Activated CD8-positive, alpha-beta memory T cell treated with anti-CD3 and anti-CD28 coated beads for 36 hours (primary cell): ENCODE data around the gene VARS1. TPM values are rescaled to one million over a fixed set of nuclear protein-coding genes. Genes with fewer than 3 reads are reported as not detected.

ENCODE experiments used
- CTCF ChIA-PET: fragments of 350-600 bp; sonication (Branson Sonifier 250); formaldehyde crosslinking; loops from one replicate; lab custom pipeline; 2021; ENCODE audit warnings: antibody characterized with exemption; lab: Charles Lee
- POLR2A ChIA-PET: fragments of 350-600 bp; sonication (Branson Sonifier 250); formaldehyde crosslinking; loops from one replicate; lab custom pipeline; 2021; ENCODE audit warnings: antibody characterized with exemption; lab: Charles Lee
- total RNA-seq, 2 experiments: library from RNA; stranded (reverse); gene quantifications; one replicate each; pipeline ENCODE4 v1.2.3, GENCODE V29; 2021

The VARS1 gene
- total RNA-seq, 2 experiments from 2014 or later, result 190 to 191 TPM

DNA sequence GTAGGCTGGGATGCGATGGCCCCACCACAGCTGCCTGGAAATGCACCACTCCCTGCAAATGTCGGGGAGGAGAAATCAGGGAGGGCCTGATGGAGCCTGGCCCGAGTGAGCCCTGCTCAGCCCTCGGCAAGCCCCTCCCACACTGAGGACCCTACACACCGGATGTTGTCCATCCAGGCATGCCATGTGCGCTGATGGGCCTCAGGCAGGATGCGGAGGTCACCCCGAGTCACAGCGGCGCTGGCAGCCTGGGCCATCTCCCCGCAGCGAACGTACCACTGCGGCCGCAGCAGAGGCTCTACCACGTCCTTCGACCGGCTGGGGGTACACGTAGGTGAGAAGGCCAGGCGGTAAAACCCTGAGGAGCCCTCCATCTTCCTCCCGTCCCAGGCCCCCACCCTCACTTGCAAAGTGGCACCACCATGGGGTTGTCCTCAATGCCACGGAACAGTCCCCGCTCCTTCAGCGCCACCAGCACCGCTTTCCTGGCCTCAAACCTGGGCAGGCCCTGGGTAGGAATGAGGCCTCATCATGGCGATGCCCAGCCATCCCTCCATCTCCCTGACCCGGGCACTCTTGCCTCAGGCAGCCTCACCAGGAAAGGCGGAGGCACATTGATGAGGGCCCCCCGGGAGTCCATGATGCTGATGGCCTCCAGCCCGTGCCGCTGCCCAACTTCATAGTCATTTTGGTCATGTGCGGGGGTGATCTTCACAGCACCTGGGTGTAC is 13.3 kb downstream of the VARS1 start:
- ChIA-PET CTCF (interaction anchor here (1.0 kb wide), 1 partner anchor 9 kb away, joined by 4 read pairs; no protein-coding TSS in a partner anchor), POLR2A (no interaction called here)

DNA sequence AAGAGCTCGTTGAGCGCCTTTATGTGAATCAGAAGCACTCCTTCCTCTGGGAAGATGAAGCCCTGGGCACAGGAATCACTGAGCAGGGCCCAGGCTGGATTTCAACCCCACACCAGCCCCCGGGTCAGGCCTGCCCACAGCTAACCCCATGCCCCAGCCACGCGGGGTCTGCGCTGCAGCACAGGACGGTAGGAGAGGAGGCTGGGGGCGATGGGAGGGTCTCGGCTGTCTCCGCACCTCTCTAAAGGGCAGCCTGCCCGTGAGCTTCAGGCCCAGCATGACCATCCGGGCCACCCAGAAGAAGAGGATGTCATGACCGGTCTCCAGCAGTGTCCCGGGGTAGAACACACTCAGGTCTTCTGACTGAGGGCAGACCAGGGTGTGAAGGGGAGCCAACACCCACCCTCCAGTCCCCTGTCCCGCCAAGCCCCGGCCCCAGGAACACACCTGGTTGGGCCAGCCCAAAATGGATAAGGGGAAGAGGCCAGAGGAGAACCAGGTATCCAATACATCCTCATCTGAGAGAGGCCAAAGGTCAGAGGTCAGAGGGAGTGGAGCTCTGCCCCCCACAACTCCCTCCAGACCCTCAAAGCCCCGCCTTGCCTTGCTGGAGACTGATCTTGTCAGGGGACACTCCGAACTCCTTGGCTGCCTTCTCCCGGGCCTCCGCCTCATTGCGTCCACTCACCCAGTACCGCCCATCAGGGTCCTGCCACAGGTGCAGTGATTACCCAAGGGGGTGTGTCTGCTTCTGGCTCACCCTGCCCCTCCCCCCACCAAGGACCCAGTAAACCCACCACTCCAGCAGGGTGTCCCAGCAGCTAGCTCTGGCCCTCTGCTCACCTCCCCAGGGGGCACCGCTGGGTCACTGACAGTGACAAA is 14.1 kb downstream of the VARS1 start:
- CTCF ChIA-PET, result interaction anchor here (1.0 kb wide), 3 partner anchors 10 to 79 kb away, joined by 3 to 4 read pairs (median 4); partner anchors contain the start of gene ABHD16A

DNA sequence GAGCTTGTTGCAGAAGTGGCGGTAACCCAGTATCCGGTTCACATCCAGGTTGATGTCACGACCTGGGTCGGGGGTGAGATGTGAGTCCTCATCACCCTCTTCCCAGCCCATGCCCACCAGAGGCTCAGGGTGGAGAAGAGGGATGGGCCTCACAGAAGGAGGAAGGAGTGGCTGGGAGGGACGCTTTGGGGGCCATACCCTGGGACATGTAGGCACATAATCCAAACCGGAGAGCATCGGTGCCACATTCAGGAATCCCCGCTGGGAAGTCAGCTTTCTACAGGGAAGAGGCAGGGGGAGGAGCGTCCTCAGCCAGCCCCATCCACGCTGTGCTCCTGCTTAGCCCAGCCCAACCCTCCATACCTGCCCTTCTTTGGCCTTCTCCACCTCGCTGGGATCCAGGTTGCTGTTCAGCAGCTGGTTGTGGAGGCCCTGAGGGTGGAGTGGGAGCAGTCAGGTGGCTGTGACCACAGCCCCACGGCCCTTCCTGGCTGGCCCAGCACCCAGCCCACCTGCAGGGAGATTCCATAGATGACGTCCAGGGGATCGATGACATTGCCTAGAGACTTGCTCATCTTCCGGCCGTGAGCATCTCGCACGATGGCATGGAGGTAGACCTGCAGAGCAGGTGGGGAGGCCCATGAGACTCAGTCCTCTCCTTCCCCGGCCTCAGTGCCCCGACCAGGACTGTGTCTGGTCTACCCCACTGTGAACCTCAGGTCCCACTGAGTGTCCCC is 14.9 kb downstream of the VARS1 start:
- CTCF ChIA-PET, result interaction anchor here (1.0 kb wide), 3 partner anchors 11 to 78 kb away, joined by 3 to 4 read pairs (median 4); partner anchors contain the start of gene ABHD16A
- POLR2A ChIA-PET, result interaction anchor here (0.5 kb wide), 1 partner anchor 49 kb away, joined by 4 read pairs; no protein-coding TSS in a partner anchor

More for the DNA sequence above, 14.1 kb downstream of the VARS1 start:
- POLR2A ChIA-PET, result interaction anchor here (0.5 kb wide), 1 partner anchor 48 kb away, joined by 4 read pairs; no protein-coding TSS in a partner anchor

DNA sequence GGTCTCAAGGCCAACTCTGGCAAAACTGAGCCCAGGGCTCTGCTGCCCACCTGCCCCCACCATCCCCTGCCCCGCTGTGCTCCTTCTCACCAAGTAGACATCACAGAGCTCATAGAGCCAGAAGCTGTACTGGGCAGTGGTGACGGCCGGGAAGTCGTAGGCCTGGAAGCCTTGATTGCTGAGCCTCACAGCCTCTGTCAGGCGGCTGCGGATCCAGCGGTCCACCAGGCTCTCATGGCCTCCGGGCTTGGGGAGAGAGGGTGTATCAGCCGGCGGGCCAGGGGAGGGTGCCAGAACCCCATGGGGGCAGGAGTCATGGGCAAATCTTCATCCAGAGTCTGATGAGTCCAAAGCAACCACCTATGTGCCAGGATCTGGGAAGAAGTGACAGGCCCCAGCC is 15.6 kb downstream of the VARS1 start:
- POLR2A ChIA-PET, result no interaction called here

DNA sequence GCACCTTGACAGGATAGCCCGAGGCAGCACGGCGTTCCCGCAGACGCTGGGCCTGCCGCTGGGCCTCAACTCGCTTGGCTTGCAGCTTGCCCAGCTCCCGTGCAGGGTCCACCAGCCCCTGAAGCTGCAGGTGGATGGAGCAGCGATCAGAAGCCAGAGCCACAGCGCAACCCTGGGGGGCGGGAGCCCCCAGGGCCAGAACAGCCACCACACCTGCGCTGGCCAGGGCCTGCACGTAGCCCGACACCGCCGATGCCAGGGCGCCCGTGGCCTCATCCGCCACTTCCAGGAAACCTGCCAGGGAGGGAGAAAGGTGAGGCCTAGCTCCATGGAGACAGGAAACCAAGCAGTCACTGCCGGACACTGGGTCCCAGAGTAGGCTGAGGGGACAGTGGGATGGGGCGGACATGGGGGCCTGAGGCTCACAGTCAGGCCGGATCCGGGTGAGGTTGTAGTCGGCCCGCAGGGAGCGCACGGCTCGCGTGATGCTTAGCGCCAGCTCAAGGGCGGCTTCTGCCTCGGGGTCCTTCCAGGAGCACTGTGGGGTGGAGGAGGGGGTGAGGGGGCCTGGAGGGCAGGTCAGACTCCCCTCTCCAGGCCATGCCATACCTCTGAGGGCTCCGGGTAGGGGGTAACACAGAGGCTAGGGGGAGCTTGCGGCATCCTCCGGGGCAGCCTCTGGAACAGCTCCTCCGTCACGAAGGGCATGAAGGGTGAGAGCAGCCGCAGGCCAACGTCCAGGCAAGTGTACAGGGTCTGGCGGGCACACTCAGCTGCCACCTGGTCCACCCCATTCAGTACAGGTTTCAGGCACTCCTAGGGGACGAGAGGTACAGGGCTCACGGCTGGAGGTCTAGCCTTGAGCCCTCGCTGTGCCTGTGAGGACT is 16.3 kb downstream of the VARS1 start:
- CTCF ChIA-PET, result no interaction called here
- POLR2A ChIA-PET, result interaction anchor here (0.6 kb wide), 1 partner anchor 10 kb away, joined by 3 read pairs; no protein-coding TSS in a partner anchor

More for the DNA sequence above, 15.6 kb downstream of the VARS1 start:
- CTCF ChIA-PET, result interaction anchor here (1.0 kb wide), 1 partner anchor 77 kb away, joined by 3 read pairs; the partner anchor contains the start of gene ABHD16A

DNA sequence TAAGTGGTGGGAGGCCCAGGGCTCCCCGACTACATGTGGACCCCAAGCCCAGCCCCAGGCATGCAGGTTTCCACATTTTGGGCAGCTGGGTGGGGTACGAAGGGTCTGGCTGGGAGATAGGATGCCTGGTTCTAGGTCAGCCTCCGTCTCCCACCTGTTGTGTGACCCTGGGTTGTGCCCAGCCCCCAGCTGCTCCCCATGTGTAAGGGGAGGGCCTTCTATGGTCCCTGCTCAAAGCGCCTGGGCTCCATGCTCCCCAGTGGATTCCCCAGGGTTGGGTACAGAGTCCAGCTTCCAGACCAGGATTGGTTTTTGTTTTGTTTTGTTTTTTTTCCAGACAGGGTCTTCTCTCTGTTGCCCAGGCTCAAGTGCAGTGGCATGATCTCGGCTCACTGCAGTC is 17.4 kb downstream of the VARS1 start:
- ChIA-PET POLR2A (no interaction called here), CTCF (interaction anchor here (1.6 kb wide), 1 partner anchor 13 kb away, joined by 6 read pairs; no protein-coding TSS in a partner anchor)

DNA sequence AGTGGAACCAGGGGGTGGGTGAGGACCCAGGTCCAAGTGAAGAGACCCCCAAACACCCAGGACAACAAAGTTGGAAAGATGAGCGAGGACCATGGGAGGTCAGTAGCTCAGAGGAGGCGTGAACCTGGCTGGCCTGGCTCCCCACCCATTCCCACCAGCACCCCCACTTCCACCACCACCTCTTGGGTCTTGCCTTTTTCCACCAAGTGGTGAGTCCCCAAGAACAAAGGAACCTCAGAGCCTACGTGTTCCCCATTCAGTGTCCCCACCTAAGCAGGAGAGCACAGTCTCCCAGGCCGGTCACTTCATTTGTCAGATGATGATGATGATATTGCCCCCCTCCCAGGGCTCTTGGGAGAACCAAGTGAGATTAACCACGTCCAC is 17.9 kb downstream of the VARS1 start:
- POLR2A ChIA-PET, result interaction anchor here (0.9 to 1.0 kb wide), 2 partner anchors 12 to 29 kb away, joined by 3 to 4 read pairs; partner anchors contain the start of gene LSM2

DNA sequence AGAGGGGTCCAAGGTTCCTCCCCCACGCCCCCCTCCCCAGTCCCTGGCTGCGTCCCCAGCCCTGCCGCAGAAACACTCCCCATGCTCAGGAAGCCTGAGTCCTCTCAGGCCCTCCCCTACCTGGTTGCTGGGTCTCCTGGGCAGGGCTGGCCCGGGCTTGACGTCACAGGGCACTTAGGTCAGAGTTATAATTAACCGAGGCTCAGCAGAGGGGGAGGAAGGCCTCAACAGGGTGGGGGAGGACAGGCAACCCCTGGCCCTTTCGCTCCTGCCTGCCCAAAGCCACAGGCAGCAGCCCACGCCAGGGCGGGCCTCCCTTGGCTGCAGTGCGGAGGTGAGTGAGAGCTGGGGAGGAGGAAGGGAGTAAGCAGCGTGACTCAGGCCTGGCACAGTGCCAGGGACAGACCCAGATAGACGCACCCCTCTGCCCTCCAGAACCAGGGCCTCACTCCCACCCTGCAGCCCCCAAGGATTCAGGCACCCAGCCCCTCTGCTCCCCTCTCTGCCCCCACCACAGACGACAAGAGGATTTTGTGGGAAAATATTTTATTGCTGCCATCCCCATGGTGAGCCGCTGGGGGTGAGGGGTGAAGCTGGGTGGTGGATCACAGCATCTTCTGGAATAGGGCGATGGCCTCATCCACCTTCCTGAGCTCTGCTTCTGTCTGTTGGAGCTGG is 18.4 kb downstream of the VARS1 start, which contains the start of gene VWA7:
Gene VWA7 (minus strand): TSS at position 340 of the 678 bp plus-strand sequence. CDS start 549 bp downstream, outside the sequence.
- POLR2A ChIA-PET, result interaction anchor here (0.6 to 1.0 kb wide), 3 partner anchors 13 to 273 kb away, joined by 3 to 5 read pairs (median 4); partner anchors contain the start of gene LSM2

More for the DNA sequence above, 17.9 kb downstream of the VARS1 start:
- CTCF ChIA-PET, result interaction anchor here (1.2 to 1.6 kb wide), 2 partner anchors 13 to 55 kb away, joined by 3 to 6 read pairs; no protein-coding TSS in a partner anchor

DNA sequence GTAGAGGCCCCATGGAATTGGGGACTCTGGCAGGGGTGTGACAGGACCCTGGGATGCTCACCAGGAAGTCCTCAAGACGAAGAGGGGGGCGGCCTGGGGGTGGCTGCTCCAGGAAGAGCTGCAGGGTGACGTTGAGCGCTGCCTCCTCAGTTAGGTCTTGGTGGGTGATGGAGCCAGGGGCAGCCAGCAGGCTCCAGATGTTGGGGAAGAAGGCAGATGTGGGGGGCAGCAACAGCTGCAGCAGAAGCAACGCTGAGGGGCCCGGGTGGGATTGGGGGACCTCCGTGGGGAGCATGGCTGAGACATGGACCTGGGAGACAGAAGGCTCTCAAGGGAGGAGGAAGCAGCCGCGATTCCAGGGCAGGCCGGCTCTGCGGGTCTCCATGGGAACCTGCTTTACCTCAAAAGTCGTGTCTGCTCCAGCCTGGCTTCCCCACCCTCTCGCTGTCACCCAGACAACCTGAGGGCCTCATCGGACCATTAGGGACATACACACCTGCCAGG is 19.0 kb downstream of the VARS1 start:
- CTCF ChIA-PET, result interaction anchor here (1.2 kb wide), 1 partner anchor 56 kb away, joined by 3 read pairs; no protein-coding TSS in a partner anchor
- POLR2A ChIA-PET, result interaction anchor here (0.6 kb wide), 1 partner anchor 273 kb away, joined by 5 read pairs; no protein-coding TSS in a partner anchor

More for the DNA sequence above, 18.4 kb downstream of the VARS1 start, which contains the start of gene VWA7:
- CTCF ChIA-PET, result interaction anchor here (1.2 to 1.6 kb wide), 2 partner anchors 14 to 55 kb away, joined by 3 to 6 read pairs; no protein-coding TSS in a partner anchor

DNA sequence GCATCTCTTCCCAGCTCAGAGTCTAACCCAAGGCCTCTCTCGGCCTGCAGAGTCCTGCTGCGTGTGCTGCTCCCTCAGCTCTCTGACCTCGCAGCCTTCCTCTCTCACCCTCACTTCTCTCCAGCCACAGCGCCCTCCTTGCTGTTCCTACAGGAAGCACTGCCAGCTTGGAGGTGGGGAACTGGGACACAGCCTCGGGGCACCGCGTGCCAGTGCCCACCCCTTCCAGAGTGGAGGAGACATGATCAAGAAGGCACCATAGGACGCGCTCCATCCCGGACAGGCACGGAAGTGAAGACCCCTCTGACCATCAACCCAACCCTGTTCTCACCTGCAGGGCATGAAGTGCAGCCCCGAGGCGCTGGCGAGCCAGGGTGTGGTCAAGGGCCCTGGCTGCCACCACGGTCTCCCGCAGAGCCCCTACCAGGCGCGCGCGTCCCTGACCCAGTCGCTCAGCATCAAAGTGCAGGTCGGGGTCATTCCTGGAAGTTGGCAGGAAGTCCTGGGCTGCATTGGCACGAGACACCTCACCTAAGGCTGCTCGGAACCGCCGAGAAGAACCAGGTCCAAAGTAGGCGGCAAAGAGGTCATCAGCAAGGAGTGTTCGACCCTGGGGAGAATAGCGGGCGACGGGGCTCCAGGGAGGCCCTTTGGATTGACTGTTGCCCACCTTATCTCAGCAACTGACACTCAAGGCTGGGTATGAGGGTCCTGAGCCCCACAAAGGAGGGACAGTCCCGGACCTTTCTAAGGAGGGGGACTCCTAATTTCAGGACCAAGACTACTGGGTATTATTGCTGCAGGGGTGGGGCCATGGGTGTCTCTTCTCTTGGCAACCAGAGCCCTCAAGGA is 19.7 kb downstream of the VARS1 start:
- POLR2A ChIA-PET, result no interaction called here

DNA sequence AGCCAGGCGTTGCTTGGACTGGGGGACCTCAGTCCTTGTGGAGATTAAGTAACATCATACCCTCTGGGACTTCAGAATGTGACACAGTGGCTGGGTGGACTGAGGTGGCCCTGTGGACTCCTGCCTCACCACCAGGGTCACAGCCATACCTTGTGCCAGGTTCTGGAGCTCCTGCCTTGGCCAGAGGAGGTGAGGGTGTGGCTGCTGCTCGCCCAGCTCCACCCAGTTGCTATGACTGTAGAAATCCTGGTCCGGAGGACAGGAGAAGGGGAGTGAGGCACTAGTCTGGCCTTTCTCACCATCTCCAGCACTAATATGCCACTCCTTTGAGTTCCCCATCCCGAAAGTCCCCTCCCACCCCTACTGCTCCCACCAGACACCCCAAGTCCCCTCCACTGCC is 20.4 kb downstream of the VARS1 start:
- CTCF ChIA-PET, result interaction anchor here (0.6 to 0.9 kb wide), 3 partner anchors 17 to 47 kb away, joined by 3 read pairs; no protein-coding TSS in a partner anchor
- POLR2A ChIA-PET, result interaction anchor here (0.6 kb wide), 1 partner anchor 115 kb away, joined by 3 read pairs; no protein-coding TSS in a partner anchor

More for the DNA sequence above, 19.7 kb downstream of the VARS1 start:
- CTCF ChIA-PET, result interaction anchor here (0.6 to 0.7 kb wide), 2 partner anchors 46 to 48 kb away, joined by 3 read pairs; no protein-coding TSS in a partner anchor

DNA sequence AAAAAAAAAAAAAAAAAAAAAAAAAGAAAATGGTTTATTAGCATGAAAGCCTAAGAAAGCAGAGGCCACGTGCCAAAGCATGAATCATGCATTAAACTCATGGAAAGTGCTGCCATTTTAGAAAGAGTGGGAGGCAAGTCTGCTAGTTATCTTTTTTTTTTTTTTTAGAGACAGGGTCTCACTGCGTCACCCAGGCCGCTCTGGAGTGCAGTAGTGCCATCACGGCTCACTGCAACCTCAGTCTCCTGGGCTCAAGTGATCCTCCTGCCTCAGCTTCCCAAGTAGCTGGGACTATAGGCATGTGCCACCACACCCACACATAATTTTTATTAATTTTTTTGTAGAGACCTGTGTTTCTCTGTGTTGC is 23.6 kb downstream of the VARS1 start:
- ChIA-PET CTCF (interaction anchor here (1.0 to 3.6 kb wide), 2 partner anchors 19 to 34 kb away, joined by 3 to 23 read pairs; partner anchors contain the start of gene CLIC1), POLR2A (interaction anchor here (0.7 kb wide), 1 partner anchor 27 kb away, joined by 4 read pairs; no protein-coding TSS in a partner anchor)

DNA sequence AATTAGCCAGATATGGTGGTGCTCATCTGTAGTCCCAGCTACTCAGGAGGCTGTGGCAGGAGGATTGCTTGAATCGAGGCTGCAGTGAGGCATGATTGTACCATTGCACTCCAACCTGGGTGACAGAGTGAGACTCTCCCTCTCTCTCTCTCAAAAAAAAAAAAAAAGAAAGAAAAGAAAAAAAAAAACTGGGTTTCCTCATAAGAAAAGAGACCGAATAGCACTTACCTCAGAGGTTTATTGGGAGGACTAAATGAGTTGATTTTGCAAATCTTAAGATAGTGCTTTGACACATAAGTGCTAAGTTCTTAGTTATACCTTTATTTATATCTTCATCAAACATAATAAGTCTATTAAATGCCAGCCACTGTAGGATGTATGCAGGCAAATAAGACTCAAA is 24.7 kb downstream of the VARS1 start:
- POLR2A ChIA-PET, result no interaction called here
- CTCF ChIA-PET, result interaction anchor here (0.7 to 3.6 kb wide), 8 partner anchors 18 to 160 kb away, joined by 3 to 23 read pairs (median 8); partner anchors contain the start of genes CLIC1, DDAH2 and MSH5

DNA sequence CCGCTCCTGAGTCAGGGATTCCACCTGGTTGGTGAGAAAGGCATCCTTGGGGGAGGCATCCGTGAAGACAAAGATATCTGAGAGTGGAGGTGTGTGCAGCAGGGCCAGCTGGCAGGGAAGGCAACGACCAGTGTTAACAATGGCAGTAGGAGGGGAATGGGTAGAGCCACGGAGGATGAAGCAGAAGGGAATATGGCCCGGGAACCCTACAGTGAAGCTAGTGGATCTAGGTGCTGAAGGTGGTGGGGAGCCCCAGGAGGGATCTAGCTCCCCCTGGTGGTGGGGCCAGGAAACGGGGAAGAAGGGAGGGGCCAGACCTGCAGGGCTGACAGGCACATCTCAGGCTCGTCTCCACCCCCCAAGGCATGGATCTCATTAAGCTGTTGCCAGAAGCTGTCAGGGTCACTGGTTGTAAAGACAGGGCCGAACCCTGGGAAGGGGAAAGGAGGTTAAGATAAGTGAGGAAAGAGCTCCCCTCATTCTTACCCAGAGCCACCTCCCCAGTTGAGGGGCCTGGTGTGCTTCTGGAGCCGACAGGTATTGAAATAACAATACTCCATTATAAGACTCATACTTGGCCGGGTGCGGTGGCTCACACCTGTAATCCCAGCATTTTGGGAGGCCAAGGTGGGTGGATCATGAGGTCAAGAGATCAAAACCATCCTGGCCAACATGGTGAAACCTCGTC is 25.7 kb downstream of the VARS1 start:
- POLR2A ChIA-PET, result interaction anchor here (0.7 to 1.1 kb wide), 4 partner anchors 9 to 37 kb away, joined by 3 to 4 read pairs (median 3); partner anchors contain the start of gene LSM2
- CTCF ChIA-PET, result interaction anchor here (0.7 to 3.6 kb wide), 16 partner anchors 11 to 211 kb away, joined by 3 to 23 read pairs (median 6); partner anchors contain the start of genes CLIC1, DDAH2, HSPA1B and LY6G5C
